ENCODE data around the gene CENPP. TPM values are rescaled to one million over a fixed set of nuclear protein-coding genes. Genes with fewer than 3 reads are reported as not detected.

Gene CENPP
- total RNA-seq, 1 experiment from 2014 or later = 14.3 TPM

GRCh38 chr9:92607088-92607487 lies 281.3 kb downstream of the CENPP start:
- no peak for ATAC-seq
- no peak for TF ChIP-seq ZNF532 (CRISPR knock-in tag; IDR thresholded peaks at IDR 0.05; ENCODE audit: borderline replicate concordance)
- TF ChIP-seq NR1H2 (CRISPR knock-in tag; IDR thresholded peaks at IDR 0.05) = no peak
- no peak for TF ChIP-seq PRDM15 (CRISPR knock-in tag; IDR thresholded peaks at IDR 0.05)
- no peak for TF ChIP-seq CDX4 (CRISPR knock-in tag; IDR thresholded peaks at IDR 0.05; ENCODE audit: borderline replicate concordance)
- TF ChIP-seq FOXJ3 (CRISPR knock-in tag; IDR thresholded peaks at IDR 0.05; ENCODE audit: borderline replicate concordance) = no peak
- no peak for TF ChIP-seq IRF2 (CRISPR knock-in tag; IDR thresholded peaks at IDR 0.05; ENCODE audit: borderline replicate concordance, low read depth)
- no peak for TF ChIP-seq JUN (CRISPR knock-in tag; IDR thresholded peaks at IDR 0.05)
- TF ChIP-seq ARID4B (CRISPR knock-in tag; IDR thresholded peaks at IDR 0.05; ENCODE audit: borderline replicate concordance) = no peak
- TF ChIP-seq CREM (CRISPR knock-in tag; IDR thresholded peaks at IDR 0.05) = no peak
- TF ChIP-seq ZNF396 (CRISPR knock-in tag; IDR thresholded peaks at IDR 0.05; ENCODE audit: borderline replicate concordance) = no peak
- TF ChIP-seq JAZF1 (CRISPR knock-in tag; IDR thresholded peaks at IDR 0.05) = no peak
- H3K27ac Mint-ChIP-seq = no peak overlapping the region
- H3K9me3 Mint-ChIP-seq = peaks cover 21% of the 10 kb centered on the region
- ChIA-PET POLR2A (no interaction called here), CTCF (interaction anchor here (0.8 kb wide), 1 partner anchor 184 kb away, joined by 3 read pairs; no protein-coding TSS in a partner anchor)
- H3K4me1 Mint-ChIP-seq = no peaks in the 10 kb centered on the region
- no peak for DNase-seq (ENCODE audit: low spot score)
- H3K4me3 Mint-ChIP-seq = no peak overlapping the region
- H3K27me3 Mint-ChIP-seq (ENCODE audit: low read depth) = no peaks in the 10 kb centered on the region
- peaks cover 20% of the 10 kb centered on the region for H3K36me3 Mint-ChIP-seq

GRCh38 chr9:92607773-92608172 lies 282.0 kb downstream of the CENPP start:
- Mint-ChIP-seq H3K4me3 (no peak overlapping the region), H3K36me3 (peaks cover 24% of the 10 kb centered on the region), H3K27me3 (ENCODE audit: low read depth) (no peaks in the 10 kb centered on the region), H3K27ac (no peak overlapping the region), H3K4me1 (no peaks in the 10 kb centered on the region), H3K9me3 (peaks cover 21% of the 10 kb centered on the region)
- CTCF ChIA-PET = interaction anchor here (0.8 kb wide), 1 partner anchor 183 kb away, joined by 3 read pairs; no protein-coding TSS in a partner anchor
- DNase-seq (ENCODE audit: low spot score) (no peak), ATAC-seq (no peak)
- TF ChIP-seq ZNF512 (CRISPR knock-in tag; IDR thresholded peaks at IDR 0.05; ENCODE audit: borderline replicate concordance) (no peak), USF2 (CRISPR knock-in tag; IDR thresholded peaks at IDR 0.05) (no peak), SMAD3 (CRISPR knock-in tag; IDR thresholded peaks at IDR 0.05; ENCODE audit: borderline replicate concordance) (no peak), ZMAT4 (CRISPR knock-in tag; IDR thresholded peaks at IDR 0.05) (no peak), FOXP1 (CRISPR knock-in tag; IDR thresholded peaks at IDR 0.05; ENCODE audit: borderline replicate concordance) (no peak)
- POLR2A ChIA-PET = no interaction called here
